Psoas muscle (tissue), 8 donors: Measurements from ENCODE around the gene RABL6. TPM values are rescaled to one million over a fixed set of nuclear protein-coding genes. Genes with fewer than 3 reads are reported as not detected.
A peak's percentile ranks its signal among the peaks of the same experiment; 100 is the strongest.
"Not testable (repeated sequence)": the region's sequence is repeated elsewhere in the genome, so short reads cannot be mapped to it uniquely, and the experiment has no call there.

Experiments used
- ATAC-seq, 4 donors: fragments of 200-7000 bp; cut with Tn5 transposase; one replicate each; pipeline ENCODE4 v1.9.1; 2020; ENCODE audit warnings: moderate library complexity in 3 of 4, mild to moderate bottlenecking in 2 of 4
- DNase-seq, 2 donors: peaks; one replicate each; pipeline ENCODE4 v3.0.0-alpha.2; 2020
- H3K27ac ChIP-seq: fragments of 200-600 bp; one replicate; pipeline ENCODE4 v1.8.0; 2022
- H3K27me3 ChIP-seq, 3 donors: fragments of 200-600 bp in 1 of 3; one replicate each; pipeline versions ENCODE4 v1.6.1 to v1.8.0; 2013 to 2022; ENCODE audit warnings: low read length in 2 of 3, mild to moderate bottlenecking in 2 of 3, moderate library complexity in 1 of 3; ENCODE audit not compliant: insufficient read depth in 3 of 3
- H3K36me3 ChIP-seq, 2 donors: fragments of 200-600 bp in 1 of 2; one replicate each; pipeline versions ENCODE4 v1.6.1 to v1.8.0; 2013 to 2022; ENCODE audit warnings: low read depth in 1 of 2, mild to moderate bottlenecking in 1 of 2, moderate library complexity in 1 of 2; ENCODE audit not compliant: insufficient read depth in 1 of 2
- H3K4me1 ChIP-seq: fragments of 200-600 bp; one replicate; pipeline ENCODE4 v1.8.0; 2022
- H3K4me3 ChIP-seq: fragments of 200-600 bp; one replicate; pipeline ENCODE4 v1.8.0; 2022; ENCODE audit warnings: mild to moderate bottlenecking
- H3K9me3 ChIP-seq: fragments of 200-600 bp; one replicate; pipeline ENCODE4 v1.8.0; 2022
- WGBS, 3 donors: extraction: QIAGEN DNeasy Blood & Tissue Kit; methylation state at CpG; one replicate each; pipeline versions ENCODE4 v1.1.6 to v1.1.7; 2013; 5-methylcytosine and 5-hydroxymethylcytosine counted together
- intact Hi-C, 2 donors: fragments of 100-400 bp; cut with DNase I; formaldehyde crosslinking; loops; one replicate each; pipeline versions ENCODE4 v1.11.0 to v1.14.2; 2022
- polyA plus RNA-seq, 3 donors: library from polyadenylated mRNA; stranded (reverse); fragments of 200-250 nt; gene quantifications; one replicate each; pipeline ENCODE4 v1.2.3, GENCODE V29; 2013
- total RNA-seq, 4 donors: library from RNA; stranded (reverse); fragmentation: NEBNext Ultra II Directional in 2 of 4; extraction: Animal tissue kit (Norgen Biotek cat#: 25700) in 2 of 4; gene quantifications; one replicate each; pipeline versions ENCODE4 v1.2.1 to v1.2.4, GENCODE V29; 2021 to 2023
- TF ChIP-seq, protein P1 (sequence below): fragments of 200-600 bp; IDR thresholded peaks from one replicate; pipeline ENCODE4 v1.8.0; 2022; ENCODE audit warnings: antibody characterized with exemption
- donor health status: healthy with polysubstance abuse.
- donor health status: DM: no; HTN: no; CAD: no; lungs with moderate emphysema.
- donor health status: Bipolar disorder and iron deficiency.
- donor health status: healthy.
- donor health status: DM: yes; HTN: yes; CAD: no.
- donor health status: DM: no; HTN: no; CAD: no.
- donor health status: DM: no; HTN: no; CAD: no.
- donor health status: DM: yes; HTN: yes; CAD: no.

RABL6 gene
- total and polyA plus RNA-seq, 7 donors = 73.0 to 90.5 (median 82.5) TPM

DNA sequence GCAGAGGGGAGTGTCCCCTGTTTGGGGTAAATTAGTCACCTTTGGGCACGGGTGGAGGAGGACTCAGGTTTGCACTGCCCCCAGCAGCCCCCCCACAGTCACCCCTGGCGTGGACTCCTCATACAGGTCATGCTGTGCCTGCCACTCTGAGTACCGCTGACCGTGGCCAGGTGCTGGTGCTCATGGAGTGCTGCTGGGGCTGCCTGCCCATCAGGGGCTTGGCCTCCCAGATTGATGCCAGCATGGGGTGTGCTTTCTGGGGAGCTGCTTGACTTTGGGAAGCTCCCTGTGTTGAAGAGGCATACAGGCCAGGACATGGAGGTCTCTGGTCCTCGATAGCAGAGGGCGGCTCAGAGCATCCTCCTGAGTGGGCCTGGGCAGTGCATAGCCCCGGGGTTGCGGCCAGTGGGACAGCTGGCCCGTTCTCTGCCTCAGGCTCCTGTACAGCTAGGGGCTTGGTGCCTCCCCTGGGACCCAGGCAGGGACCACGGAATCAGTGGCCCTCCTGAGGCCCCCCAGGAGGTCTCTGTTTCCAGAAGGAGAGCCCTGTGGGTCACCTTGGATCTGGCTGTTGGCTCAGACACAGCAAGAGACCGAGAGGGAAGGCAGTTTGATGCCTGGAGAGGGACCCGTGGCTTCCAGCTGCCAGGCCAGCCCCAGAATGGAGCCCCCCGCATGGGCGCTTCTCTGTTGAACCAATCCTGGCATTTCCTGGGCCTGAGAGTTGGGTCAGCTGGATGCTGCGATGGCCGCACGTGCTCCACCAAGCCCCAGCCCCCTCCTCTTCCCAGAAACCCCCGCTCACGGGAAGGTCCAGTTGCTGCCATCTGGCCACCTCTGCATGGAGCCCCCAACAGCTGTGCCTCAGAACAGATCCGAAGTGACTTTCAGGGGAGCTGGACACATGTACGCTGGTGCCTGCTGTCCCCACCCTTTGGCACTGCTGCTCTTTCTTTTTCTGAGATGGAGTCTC lies 28.5 kb downstream of the RABL6 start:
- Histone ChIP-seq H3K4me3 (no peak overlapping the region), H3K9me3 (no peaks in the 10 kb centered on the region), H3K27ac (no peak overlapping the region), H3K36me3 (peaks cover 0 to 65% of the 10 kb centered on the region in 2 donors), H3K27me3 (no peaks in the 10 kb centered on the region), H3K4me1 (peaks cover 6% of the 10 kb centered on the region)
- intact Hi-C loops = no loop called here
- TF ChIP-seq, protein P1, sequence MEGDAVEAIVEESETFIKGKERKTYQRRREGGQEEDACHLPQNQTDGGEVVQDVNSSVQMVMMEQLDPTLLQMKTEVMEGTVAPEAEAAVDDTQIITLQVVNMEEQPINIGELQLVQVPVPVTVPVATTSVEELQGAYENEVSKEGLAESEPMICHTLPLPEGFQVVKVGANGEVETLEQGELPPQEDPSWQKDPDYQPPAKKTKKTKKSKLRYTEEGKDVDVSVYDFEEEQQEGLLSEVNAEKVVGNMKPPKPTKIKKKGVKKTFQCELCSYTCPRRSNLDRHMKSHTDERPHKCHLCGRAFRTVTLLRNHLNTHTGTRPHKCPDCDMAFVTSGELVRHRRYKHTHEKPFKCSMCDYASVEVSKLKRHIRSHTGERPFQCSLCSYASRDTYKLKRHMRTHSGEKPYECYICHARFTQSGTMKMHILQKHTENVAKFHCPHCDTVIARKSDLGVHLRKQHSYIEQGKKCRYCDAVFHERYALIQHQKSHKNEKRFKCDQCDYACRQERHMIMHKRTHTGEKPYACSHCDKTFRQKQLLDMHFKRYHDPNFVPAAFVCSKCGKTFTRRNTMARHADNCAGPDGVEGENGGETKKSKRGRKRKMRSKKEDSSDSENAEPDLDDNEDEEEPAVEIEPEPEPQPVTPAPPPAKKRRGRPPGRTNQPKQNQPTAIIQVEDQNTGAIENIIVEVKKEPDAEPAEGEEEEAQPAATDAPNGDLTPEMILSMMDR = no peak
- ATAC-seq = no peak
- 74 to 85% (median 80%) methylated on average over 20 to 21 of the region's 21 CpGs for WGBS, 3 donors
- peak; percentile 17 to 49 for DNase-seq

DNA sequence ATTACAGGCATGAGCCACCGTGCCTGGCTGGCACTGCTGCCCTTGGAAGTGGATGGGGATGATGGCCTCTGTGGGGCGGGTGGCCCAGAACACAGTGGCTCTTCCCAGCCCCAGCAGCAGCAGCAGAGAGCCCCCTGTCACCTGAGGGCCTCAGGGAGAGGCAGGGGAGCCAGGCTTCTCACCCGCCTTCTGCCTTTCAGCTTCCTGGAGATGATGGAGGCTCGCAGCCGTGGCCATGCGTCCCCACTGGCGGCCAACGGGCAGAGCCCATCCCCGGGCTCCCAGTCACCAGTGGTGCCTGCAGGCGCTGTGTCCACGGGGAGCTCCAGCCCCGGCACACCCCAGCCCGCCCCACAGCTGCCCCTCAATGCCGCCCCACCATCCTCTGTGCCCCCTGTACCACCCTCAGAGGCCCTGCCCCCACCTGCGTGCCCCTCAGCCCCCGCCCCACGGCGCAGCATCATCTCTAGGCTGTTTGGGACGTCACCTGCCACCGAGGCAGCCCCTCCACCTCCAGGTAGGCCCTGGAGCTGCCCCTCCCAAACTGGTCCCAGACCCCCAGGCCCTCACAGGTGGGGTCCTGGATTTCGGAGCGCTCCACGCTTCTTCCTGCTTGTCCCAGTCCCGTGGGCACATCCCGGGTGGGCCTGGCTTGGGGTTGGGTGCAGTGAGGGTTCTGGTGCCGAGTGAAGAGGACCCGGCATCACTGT lies 29.6 kb downstream of the RABL6 start:
- H3K9me3 ChIP-seq = no peaks in the 10 kb centered on the region
- ATAC-seq (no peak), DNase-seq (peak; percentile 12 to 44)
- intact Hi-C loops = no loop called here
- H3K36me3 ChIP-seq = peaks cover 0 to 54% of the 10 kb centered on the region in 2 donors
- WGBS, 3 donors = 87 to 91% (median 89%) methylated on average over 20 to 27 of the region's 27 CpGs
- H3K4me3 ChIP-seq = no peak overlapping the region
- H3K4me1 ChIP-seq = peaks cover 9% of the 10 kb centered on the region
- no peaks in the 10 kb centered on the region for H3K27me3 ChIP-seq
- no peak overlapping the region for H3K27ac ChIP-seq
- TF ChIP-seq, protein P1 = no peak

DNA sequence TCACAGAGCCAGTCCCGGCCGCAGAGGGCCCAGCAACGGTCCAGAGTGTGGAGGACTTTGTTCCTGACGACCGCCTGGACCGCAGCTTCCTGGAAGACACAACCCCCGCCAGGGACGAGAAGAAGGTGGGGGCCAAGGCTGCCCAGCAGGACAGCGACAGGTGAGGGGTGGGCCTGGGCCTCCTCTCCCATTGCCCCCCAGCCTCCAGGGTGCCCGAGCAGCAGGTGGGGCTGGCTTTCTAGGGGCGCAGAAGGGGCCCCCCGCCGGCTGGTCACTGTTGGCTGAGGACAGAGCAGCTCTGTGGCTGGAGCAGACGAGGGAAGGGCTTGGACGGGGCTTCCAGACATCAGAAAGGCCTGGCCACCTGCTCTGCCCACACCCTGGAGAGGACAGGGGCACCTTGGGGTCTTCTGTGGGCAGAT lies 30.1 kb downstream of the RABL6 start:
- not testable (repeated sequence) for H3K9me3 ChIP-seq, ATAC-seq, H3K27me3 ChIP-seq, H3K4me1 ChIP-seq, H3K27ac ChIP-seq, H3K4me3 ChIP-seq
- peak in 1 of 2 donors; percentile 44 for DNase-seq
- 82 to 85% (median 83%) methylated on average over 15 of the region's 15 CpGs for WGBS, 3 donors
- H3K36me3 ChIP-seq = peaks cover 0 to 52% of the 10 kb centered on the region in 2 donors
- intact Hi-C loops = loop anchor here in 1 of 2 donors (2.0 kb wide), 1 partner anchor 37 kb away; no protein-coding TSS in a partner anchor

DNA sequence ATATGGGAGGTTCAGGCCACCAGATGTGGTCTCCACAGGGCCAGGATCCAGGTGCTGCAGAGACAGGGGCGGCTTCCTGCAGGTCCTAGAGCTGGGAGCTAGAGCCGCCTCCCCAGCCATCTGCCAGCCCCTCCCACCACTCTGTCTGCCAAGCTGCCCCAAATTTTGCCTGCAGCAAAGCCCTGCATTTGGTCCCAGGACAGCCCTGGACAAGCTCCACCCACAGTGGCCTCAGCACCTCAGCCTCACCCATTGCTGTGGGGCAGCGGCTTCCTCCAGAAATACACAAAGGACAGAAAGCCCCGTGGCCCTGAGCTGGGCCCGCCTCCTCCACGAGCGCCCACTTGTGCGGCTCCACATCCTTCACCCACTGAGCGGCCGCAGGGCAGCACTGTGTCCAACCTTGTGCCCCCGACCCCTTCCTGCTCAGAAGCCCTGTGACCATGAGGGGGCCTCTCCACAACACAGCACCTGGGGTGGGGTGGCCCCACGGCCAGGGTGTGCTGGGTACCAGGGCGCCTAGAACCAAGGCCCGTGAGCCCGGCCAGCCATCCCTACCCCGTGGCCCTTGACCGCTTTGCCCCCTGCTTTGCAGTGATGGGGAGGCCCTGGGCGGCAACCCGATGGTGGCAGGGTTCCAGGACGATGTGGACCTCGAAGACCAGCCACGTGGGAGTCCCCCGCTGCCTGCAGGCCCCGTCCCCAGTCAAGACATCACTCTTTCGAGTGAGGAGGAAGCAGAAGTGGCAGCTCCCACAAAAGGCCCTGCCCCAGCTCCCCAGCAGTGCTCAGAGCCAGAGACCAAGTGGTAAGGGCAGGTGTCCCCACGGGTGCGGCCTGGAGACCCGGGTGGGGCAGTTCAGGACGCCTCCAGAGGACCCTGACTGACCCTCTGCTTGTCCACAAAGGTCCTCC lies 30.8 kb downstream of the RABL6 start:
- intact Hi-C loops = loop anchor here in 1 of 2 donors (2.0 kb wide), 1 partner anchor 38 kb away; no protein-coding TSS in a partner anchor
- ATAC-seq = no peak
- Histone ChIP-seq H3K27me3 (no peaks in the 10 kb centered on the region), H3K4me1 (peaks cover 9% of the 10 kb centered on the region), H3K4me3 (no peak overlapping the region), H3K36me3 (peaks cover 0 to 51% of the 10 kb centered on the region in 2 donors), H3K9me3 (no peaks in the 10 kb centered on the region), H3K27ac (no peak overlapping the region)
- peak in 1 of 2 donors; percentile 40 for DNase-seq
- 83 to 89% (median 88%) methylated on average over 28 to 29 of the region's 29 CpGs for WGBS, 3 donors
- TF ChIP-seq, protein P1 = no peak
